SK-N-SH (cell line): ENCODE results near the gene PLAGL2. TPM values are rescaled to one million over a fixed set of nuclear protein-coding genes. Genes with fewer than 3 reads are reported as not detected.

ENCODE experiments used
- CTCF ChIA-PET: fragments of 300-600, 350-600 bp; formaldehyde crosslinking; extraction: SDS; loops from one replicate; lab custom pipeline; 2021; lab: Yijun Ruan, JAX
- POLR2A ChIA-PET: fragments of 350-600 bp; sonication (Branson Sonifier 250); formaldehyde crosslinking; extraction: SDS; loops from one replicate; lab custom pipeline; 2020; ENCODE audit warnings: antibody characterized with exemption, inconsistent platforms; lab: Yijun Ruan, JAX
- DNase-seq: peaks from one replicate; pipeline ENCODE4 v3.0.0; 2012
- H2AFZ ChIP-seq: fragments of 200-600 bp; sonication (generic); 2 replicates; pipeline ENCODE4 v1.8.1; 2016; ENCODE audit warnings: antibody characterized with exemption, mild to moderate bottlenecking, low read depth
- H3F3A ChIP-seq: fragments of 200-600 bp; sonication (generic); replicated peaks from 2 replicates; pipeline ENCODE3; 2016; ENCODE audit warnings: antibody characterized with exemption, mild to moderate bottlenecking; ENCODE audit not compliant: insufficient read depth
- H3K27ac ChIP-seq, 2 experiments: fragments of 200-500 bp in 1 of 2; fragments of 200-600 bp in 1 of 2; sonication (Bioruptor generic) in 1 of 2; sonication (generic), shearing (Covaris generic) in 1 of 2; 2 replicates each; pipeline versions ENCODE4 v1.5.1 to v1.6.1; 2014 to 2016; ENCODE audit warnings: low read depth in 2 of 2, inconsistent platforms in 1 of 2, low read length in 1 of 2, mild to moderate bottlenecking in 1 of 2, mixed read lengths in 1 of 2
- H3K27me3 ChIP-seq: fragments of 200-600 bp; sonication (generic), shearing (Covaris generic); 2 replicates; pipeline ENCODE4 v1.6.1; 2016; ENCODE audit warnings: mixed run types; ENCODE audit not compliant: insufficient read depth
- H3K36me3 ChIP-seq, 2 experiments: fragments of 200-500 bp in 1 of 2; fragments of 200-600 bp in 1 of 2; sonication (Bioruptor generic) in 1 of 2; sonication (generic) in 1 of 2; replicated peaks in 1 of 2; 2 replicates each; pipeline versions ENCODE3 to v1.5.1; 2014 to 2016; ENCODE audit warnings: low read length in 1 of 2, mild to moderate bottlenecking in 1 of 2; ENCODE audit not compliant: insufficient read depth in 2 of 2, control insufficient read depth in 1 of 2
- H3K4me1 ChIP-seq, 2 experiments: fragments of 200-500 bp in 1 of 2; fragments of 200-600 bp in 1 of 2; sonication (Bioruptor generic) in 1 of 2; sonication (generic), shearing (Covaris generic) in 1 of 2; 2 replicates each; pipeline versions ENCODE4 v1.5.1 to v1.6.1; 2014 to 2016; ENCODE audit warnings: low read depth in 1 of 2, low read length in 1 of 2, mixed run types in 1 of 2; ENCODE audit not compliant: insufficient read depth in 2 of 2, control insufficient read depth in 1 of 2
- H3K4me2 ChIP-seq: fragments of 200-600 bp; sonication (generic), shearing (Covaris generic); 2 replicates; pipeline ENCODE4 v1.6.1; 2017; ENCODE audit warnings: mixed run types
- H3K4me3 ChIP-seq, 2 experiments: fragments of 200-500 bp in 1 of 2; fragments of 200-600 bp in 1 of 2; sonication (Bioruptor generic) in 1 of 2; sonication (generic), shearing (Covaris generic) in 1 of 2; 2 replicates each; pipeline versions ENCODE4 v1.5.1 to v1.8.1; 2014 to 2016; ENCODE audit warnings: low read depth in 2 of 2, inconsistent platforms in 1 of 2, low read length in 1 of 2, mild to moderate bottlenecking in 1 of 2, mixed read lengths in 1 of 2, moderate library complexity in 1 of 2
- H3K79me2 ChIP-seq: fragments of 200-600 bp; sonication (generic); 2 replicates; pipeline ENCODE4 v1.8.1; 2017; ENCODE audit warnings: mild to moderate bottlenecking; ENCODE audit not compliant: insufficient read depth
- H3K9ac ChIP-seq: fragments of 200-600 bp; sonication (generic); 2 replicates; pipeline ENCODE4 v1.6.1; 2017; ENCODE audit warnings: mixed run types
- H3K9me2 ChIP-seq: fragments of 200-600 bp; sonication (generic); 2 replicates; pipeline ENCODE4 v1.6.1; 2017; ENCODE audit warnings: mixed run types
- H3K9me3 ChIP-seq: fragments of 200-600 bp; sonication (generic); 2 replicates; pipeline ENCODE4 v1.6.1; 2017; ENCODE audit warnings: mixed run types, mild to moderate bottlenecking, moderate library complexity
- H4K20me1 ChIP-seq: fragments of 200-600 bp; sonication (generic); 2 replicates; pipeline ENCODE4 v1.6.1; 2017; ENCODE audit warnings: mild to moderate bottlenecking, mixed run types; ENCODE audit not compliant: insufficient read depth
- ELF1 ChIP-seq: IDR thresholded peaks from 2 replicates; pipeline ENCODE4 v1.4.0; 2012
- EZH2phosphoT487 ChIP-seq: fragments of 200-600 bp; sonication (generic); IDR thresholded peaks from 2 replicates; pipeline ENCODE4 v1.6.1; 2017; ENCODE audit warnings: low read depth, mixed run types, mild to moderate bottlenecking, antibody characterized with exemption, moderate library complexity, borderline replicate concordance
- FOSL2 ChIP-seq: IDR thresholded peaks from 2 replicates; pipeline ENCODE4 v1.4.0; 2012; ENCODE audit warnings: low read depth, mild to moderate bottlenecking, moderate library complexity, borderline replicate concordance
- FOXJ3 ChIP-seq: sonication (generic); formaldehyde crosslinking; IDR thresholded peaks from 2 replicates; pipeline ENCODE4 v1.5.1; 2020; ENCODE audit warnings: mild to moderate bottlenecking, missing genetic modification reagents
- FOXM1 ChIP-seq: IDR thresholded peaks from 2 replicates; pipeline ENCODE4 v1.4.0; 2012; ENCODE audit warnings: low read depth, mild to moderate bottlenecking
- GABPA ChIP-seq: IDR thresholded peaks from 2 replicates; pipeline ENCODE4 v1.4.0; 2012; ENCODE audit warnings: low read depth, mild to moderate bottlenecking
- GATA2 ChIP-seq: sonication (generic); formaldehyde crosslinking; IDR thresholded peaks from 2 replicates; pipeline ENCODE4 v1.5.0; 2020; ENCODE audit warnings: mild to moderate bottlenecking, missing genetic modification reagents
- POLR2AphosphoS5 ChIP-seq: IDR thresholded peaks from 2 replicates; pipeline ENCODE4 v1.6.1; 2012; ENCODE audit warnings: low read depth, low read length
- RFX5 ChIP-seq: IDR thresholded peaks from 2 replicates; pipeline ENCODE4 v1.6.1; 2012; ENCODE audit warnings: mild to moderate bottlenecking, improper control_type of control experiment, low read length
- YY1 ChIP-seq: IDR thresholded peaks from 2 replicates; pipeline ENCODE4 v1.4.0; 2012; ENCODE audit warnings: low read depth, mild to moderate bottlenecking
- WGBS: methylation state at CpG from one replicate; pipeline ENCODE4 v1.1.6; 2017; ENCODE audit warnings: low lambda C conversion rate; 5-methylcytosine and 5-hydroxymethylcytosine counted together
- polyA plus RNA-seq, 3 experiments: library from polyadenylated mRNA; depleted of rRNA; stranded (reverse); fragments of >200 nt; gene quantifications; 2 replicates each; pipeline ENCODE4 v1.2.3, GENCODE V29; 2012
- TF ChIP-seq, protein P1 (sequence below): IDR thresholded peaks from 2 replicates; pipeline ENCODE4 v1.6.1; 2012; ENCODE audit warnings: mild to moderate bottlenecking, low read depth, low read length, moderate library complexity
- TF ChIP-seq, protein P2 (sequence below): fragments of 150-350 bp; IDR thresholded peaks from 2 replicates; pipeline ENCODE4 v1.6.1; 2016; ENCODE audit warnings: mild to moderate bottlenecking, low read depth, low read length
- TF ChIP-seq, protein P3 (sequence below): fragments of 150-350 bp; IDR thresholded peaks from 2 replicates; pipeline ENCODE4 v1.6.1; 2017; ENCODE audit warnings: antibody characterized with exemption, low read length, low read depth, borderline replicate concordance
- TF ChIP-seq, protein P4 (sequence below): fragments of 200-600 bp; sonication (generic); IDR thresholded peaks from 2 replicates; pipeline ENCODE4 v1.6.1; 2017; ENCODE audit warnings: antibody characterized with exemption, mild to moderate bottlenecking, moderate library complexity
- TF ChIP-seq, protein P5 (sequence below): IDR thresholded peaks from 2 replicates; pipeline ENCODE4 v1.4.0; 2012; ENCODE audit warnings: low read depth, borderline replicate concordance

Gene PLAGL2
- polyA plus RNA-seq, 1 of the 3 experiments (the other 2 are of a cell fraction): 4.0 TPM

DNA sequence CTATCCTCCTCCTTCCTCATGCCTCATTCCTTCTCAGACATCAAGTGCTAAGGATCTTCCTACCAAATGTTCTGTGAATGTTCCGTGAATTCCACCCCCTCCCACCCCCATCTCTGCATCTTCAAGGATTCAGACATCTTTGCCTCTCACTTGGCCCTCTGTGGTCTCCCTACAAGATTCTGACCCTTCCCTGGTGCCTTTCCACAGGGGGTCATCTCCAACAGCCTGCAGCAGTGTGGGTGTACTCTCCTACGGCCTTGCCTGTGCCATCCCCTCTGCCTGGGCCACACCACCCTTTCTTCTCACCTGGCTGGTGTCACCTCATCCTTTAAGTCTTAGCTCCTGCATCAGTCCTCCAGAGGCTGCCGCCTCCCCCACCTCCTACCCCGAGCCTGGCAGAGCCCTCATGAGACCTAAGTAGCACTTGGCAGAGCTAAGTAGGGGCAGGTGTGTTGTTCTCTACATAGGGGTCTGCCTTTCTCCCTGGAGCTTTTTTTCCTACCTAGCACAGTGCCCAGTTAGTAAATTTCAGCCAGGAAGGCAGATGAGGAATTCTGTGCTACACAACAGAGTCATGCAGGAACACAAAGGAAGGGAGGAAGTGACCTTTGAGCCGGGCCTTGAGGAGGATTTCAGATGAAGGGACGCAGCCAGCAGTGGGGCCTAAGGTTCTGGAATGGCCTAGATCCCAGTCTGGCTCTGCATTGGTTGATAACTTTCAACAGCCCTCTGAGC lies 55.0 kb downstream of the PLAGL2 start (continued):
- no peak for TF ChIP-seq EZH2phosphoT487

DNA sequence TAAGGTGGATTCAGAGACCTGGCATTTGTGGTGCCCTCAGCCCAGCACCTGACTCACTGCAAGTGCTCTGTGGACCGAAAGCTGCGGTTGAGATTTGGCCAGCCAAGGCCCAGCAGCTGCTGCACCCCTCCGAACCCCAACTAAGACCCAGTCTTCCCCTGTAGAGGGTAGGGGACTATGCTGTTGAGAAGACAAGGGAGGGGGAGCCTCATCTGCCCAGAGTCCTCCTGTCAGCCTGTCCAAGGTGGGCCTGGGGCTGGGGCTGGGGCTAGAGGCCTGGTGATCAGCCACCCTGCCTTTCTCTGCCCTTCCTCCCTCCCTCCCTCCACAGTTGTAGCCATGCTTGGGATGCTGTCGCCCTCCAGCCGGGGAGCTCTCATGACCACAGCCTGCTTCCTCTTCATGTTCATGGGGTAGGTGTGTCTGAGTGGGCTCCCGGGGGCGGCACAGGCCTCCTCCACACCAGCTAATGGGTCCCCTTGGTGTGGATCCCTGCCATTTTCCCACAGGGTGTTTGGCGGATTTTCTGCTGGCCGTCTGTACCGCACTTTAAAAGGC lies 57.2 kb downstream of the PLAGL2 start:
- Histone ChIP-seq H3K4me3 (no peak overlapping the region), H2AFZ (no peak overlapping the region), H3K79me2 (no peaks in the 10 kb centered on the region), H3K4me1 (peaks cover 0 to 2% of the 10 kb centered on the region in 2 experiments; a peak in 2 of 4 replicates), H3K36me3 (peaks cover 36 to 55% of the 10 kb centered on the region in 2 experiments), H3K27me3 (no peaks in the 10 kb centered on the region), H3K9ac (no peak overlapping the region), H3K27ac (no peak overlapping the region), H3K9me3 (no peaks in the 10 kb centered on the region), H4K20me1 (no peaks in the 10 kb centered on the region), H3K4me2 (no peak overlapping the region), H3F3A (peaks cover 4% of the 10 kb centered on the region), H3K9me2 (no peaks in the 10 kb centered on the region)
- WGBS: 93% methylated on average over 5 of the region's 10 CpGs
- ChIA-PET POLR2A (no interaction called here), CTCF (interaction anchor here (1.0 kb wide), 1 partner anchor 9 kb away, joined by 3 read pairs; no protein-coding TSS in a partner anchor)
- TF ChIP-seq FOXM1 (no peak), YY1 (no peak), POLR2AphosphoS5 (no peak), GATA2 (CRISPR knock-in tag) (no peak), RFX5 (no peak), ELF1 (no peak), FOSL2 (no peak), GABPA (no peak), FOXJ3 (CRISPR knock-in tag) (no peak)
- TF ChIP-seq, protein P1, sequence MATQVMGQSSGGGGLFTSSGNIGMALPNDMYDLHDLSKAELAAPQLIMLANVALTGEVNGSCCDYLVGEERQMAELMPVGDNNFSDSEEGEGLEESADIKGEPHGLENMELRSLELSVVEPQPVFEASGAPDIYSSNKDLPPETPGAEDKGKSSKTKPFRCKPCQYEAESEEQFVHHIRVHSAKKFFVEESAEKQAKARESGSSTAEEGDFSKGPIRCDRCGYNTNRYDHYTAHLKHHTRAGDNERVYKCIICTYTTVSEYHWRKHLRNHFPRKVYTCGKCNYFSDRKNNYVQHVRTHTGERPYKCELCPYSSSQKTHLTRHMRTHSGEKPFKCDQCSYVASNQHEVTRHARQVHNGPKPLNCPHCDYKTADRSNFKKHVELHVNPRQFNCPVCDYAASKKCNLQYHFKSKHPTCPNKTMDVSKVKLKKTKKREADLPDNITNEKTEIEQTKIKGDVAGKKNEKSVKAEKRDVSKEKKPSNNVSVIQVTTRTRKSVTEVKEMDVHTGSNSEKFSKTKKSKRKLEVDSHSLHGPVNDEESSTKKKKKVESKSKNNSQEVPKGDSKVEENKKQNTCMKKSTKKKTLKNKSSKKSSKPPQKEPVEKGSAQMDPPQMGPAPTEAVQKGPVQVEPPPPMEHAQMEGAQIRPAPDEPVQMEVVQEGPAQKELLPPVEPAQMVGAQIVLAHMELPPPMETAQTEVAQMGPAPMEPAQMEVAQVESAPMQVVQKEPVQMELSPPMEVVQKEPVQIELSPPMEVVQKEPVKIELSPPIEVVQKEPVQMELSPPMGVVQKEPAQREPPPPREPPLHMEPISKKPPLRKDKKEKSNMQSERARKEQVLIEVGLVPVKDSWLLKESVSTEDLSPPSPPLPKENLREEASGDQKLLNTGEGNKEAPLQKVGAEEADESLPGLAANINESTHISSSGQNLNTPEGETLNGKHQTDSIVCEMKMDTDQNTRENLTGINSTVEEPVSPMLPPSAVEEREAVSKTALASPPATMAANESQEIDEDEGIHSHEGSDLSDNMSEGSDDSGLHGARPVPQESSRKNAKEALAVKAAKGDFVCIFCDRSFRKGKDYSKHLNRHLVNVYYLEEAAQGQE: no peak
- TF ChIP-seq, protein P2, sequence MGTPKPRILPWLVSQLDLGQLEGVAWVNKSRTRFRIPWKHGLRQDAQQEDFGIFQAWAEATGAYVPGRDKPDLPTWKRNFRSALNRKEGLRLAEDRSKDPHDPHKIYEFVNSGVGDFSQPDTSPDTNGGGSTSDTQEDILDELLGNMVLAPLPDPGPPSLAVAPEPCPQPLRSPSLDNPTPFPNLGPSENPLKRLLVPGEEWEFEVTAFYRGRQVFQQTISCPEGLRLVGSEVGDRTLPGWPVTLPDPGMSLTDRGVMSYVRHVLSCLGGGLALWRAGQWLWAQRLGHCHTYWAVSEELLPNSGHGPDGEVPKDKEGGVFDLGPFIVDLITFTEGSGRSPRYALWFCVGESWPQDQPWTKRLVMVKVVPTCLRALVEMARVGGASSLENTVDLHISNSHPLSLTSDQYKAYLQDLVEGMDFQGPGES: no peak
- TF ChIP-seq, protein P3, sequence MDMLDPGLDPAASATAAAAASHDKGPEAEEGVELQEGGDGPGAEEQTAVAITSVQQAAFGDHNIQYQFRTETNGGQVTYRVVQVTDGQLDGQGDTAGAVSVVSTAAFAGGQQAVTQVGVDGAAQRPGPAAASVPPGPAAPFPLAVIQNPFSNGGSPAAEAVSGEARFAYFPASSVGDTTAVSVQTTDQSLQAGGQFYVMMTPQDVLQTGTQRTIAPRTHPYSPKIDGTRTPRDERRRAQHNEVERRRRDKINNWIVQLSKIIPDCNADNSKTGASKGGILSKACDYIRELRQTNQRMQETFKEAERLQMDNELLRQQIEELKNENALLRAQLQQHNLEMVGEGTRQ: no peak
- TF ChIP-seq, protein P4, sequence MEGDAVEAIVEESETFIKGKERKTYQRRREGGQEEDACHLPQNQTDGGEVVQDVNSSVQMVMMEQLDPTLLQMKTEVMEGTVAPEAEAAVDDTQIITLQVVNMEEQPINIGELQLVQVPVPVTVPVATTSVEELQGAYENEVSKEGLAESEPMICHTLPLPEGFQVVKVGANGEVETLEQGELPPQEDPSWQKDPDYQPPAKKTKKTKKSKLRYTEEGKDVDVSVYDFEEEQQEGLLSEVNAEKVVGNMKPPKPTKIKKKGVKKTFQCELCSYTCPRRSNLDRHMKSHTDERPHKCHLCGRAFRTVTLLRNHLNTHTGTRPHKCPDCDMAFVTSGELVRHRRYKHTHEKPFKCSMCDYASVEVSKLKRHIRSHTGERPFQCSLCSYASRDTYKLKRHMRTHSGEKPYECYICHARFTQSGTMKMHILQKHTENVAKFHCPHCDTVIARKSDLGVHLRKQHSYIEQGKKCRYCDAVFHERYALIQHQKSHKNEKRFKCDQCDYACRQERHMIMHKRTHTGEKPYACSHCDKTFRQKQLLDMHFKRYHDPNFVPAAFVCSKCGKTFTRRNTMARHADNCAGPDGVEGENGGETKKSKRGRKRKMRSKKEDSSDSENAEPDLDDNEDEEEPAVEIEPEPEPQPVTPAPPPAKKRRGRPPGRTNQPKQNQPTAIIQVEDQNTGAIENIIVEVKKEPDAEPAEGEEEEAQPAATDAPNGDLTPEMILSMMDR: no peak
- TF ChIP-seq, protein P5, sequence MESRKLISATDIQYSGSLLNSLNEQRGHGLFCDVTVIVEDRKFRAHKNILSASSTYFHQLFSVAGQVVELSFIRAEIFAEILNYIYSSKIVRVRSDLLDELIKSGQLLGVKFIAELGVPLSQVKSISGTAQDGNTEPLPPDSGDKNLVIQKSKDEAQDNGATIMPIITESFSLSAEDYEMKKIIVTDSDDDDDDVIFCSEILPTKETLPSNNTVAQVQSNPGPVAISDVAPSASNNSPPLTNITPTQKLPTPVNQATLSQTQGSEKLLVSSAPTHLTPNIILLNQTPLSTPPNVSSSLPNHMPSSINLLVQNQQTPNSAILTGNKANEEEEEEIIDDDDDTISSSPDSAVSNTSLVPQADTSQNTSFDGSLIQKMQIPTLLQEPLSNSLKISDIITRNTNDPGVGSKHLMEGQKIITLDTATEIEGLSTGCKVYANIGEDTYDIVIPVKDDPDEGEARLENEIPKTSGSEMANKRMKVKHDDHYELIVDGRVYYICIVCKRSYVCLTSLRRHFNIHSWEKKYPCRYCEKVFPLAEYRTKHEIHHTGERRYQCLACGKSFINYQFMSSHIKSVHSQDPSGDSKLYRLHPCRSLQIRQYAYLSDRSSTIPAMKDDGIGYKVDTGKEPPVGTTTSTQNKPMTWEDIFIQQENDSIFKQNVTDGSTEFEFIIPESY: no peak
- DNase-seq: no peak
